Ishikawa (cell line): Measurements from ENCODE around the gene ADARB1.

Experiments used
- EP300 ChIP-seq: IDR thresholded peaks from 2 replicates; pipeline ENCODE4 v1.6.1; 2012; ENCODE audit warnings: borderline replicate concordance
- NFIC ChIP-seq: IDR thresholded peaks from 2 replicates; pipeline ENCODE4 v1.6.1; 2012
- RAD21 ChIP-seq: IDR thresholded peaks from 2 replicates; pipeline ENCODE4 v1.6.1; 2012; ENCODE audit warnings: low read depth

DNA sequence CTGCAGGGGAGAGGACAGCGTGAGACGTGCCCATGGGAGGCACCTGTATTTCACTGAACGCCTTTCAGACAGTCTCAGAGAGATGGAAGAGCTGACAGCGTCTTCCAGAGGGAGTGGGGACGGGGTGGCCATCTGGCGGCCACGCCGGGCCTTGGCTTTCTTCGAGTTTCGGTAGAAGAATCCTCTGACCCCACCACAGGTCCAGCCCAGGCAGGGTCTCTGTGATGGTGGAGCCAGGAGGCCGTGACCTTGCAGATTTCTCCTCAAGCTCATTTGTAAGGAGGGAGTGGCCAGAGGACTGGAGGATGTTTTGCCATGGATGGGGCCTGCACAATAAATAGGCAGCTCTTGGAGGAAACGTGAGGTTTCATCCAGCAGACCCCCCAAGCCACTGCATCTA lies 47.6 kb upstream of the ADARB1 start:
- TF ChIP-seq RAD21: no peak
- TF ChIP-seq EP300: no peak
- TF ChIP-seq NFIC: no peak
